Upper lobe of left lung (tissue), 6 donors: ENCODE measurements around the gene TTC12. TPM values are rescaled to one million over a fixed set of nuclear protein-coding genes. Genes with fewer than 3 reads are reported as not detected.

Source experiments
- ATAC-seq, 2 donors: fragments of 200-7000 bp; cut with Tn5 transposase; one replicate each; pipeline ENCODE4 v1.9.1; 2022; ENCODE audit warnings: mild to moderate bottlenecking in 2 of 2, moderate library complexity in 2 of 2; ENCODE audit not compliant: low FRiP score in 2 of 2
- DNase-seq, 2 donors: peaks; one replicate each; pipeline ENCODE4 v3.0.0-alpha.2; 2019 to 2020
- H3K27ac ChIP-seq, 4 donors: fragments of 200-600 bp; sonication (generic); one replicate each; pipeline ENCODE4 v1.5.1; 2016 to 2019
- H3K27me3 ChIP-seq, 4 donors: fragments of 200-600 bp; sonication (generic); one replicate each; pipeline ENCODE4 v1.5.1; 2017 to 2019
- H3K36me3 ChIP-seq, 4 donors: fragments of 200-600 bp; sonication (generic); one replicate each; pipeline ENCODE4 v1.5.1; 2016 to 2019
- H3K4me1 ChIP-seq, 4 donors: fragments of 200-600 bp; sonication (generic); one replicate each; pipeline ENCODE4 v1.5.1; 2018 to 2019
- H3K4me3 ChIP-seq, 4 donors: fragments of 200-600 bp; sonication (generic); one replicate each; pipeline ENCODE4 v1.5.1; 2017 to 2019; ENCODE audit warnings: mild to moderate bottlenecking in 2 of 4, moderate library complexity in 1 of 4
- H3K9me3 ChIP-seq, 4 donors: fragments of 200-600 bp; sonication (generic); one replicate each; pipeline ENCODE4 v1.5.1; 2018 to 2019
- CTCF ChIP-seq, 6 experiments: fragments of 450-650 bp in 4 of 6; fragments of 200-600 bp in 2 of 6; sonication (generic) in 2 of 6; IDR thresholded peaks; one replicate each; pipeline ENCODE4 v1.5.1; 2016 to 2019; ENCODE audit warnings: antibody characterized with exemption in 6 of 6
- EP300 ChIP-seq, 4 donors: sonication (generic); formaldehyde crosslinking; IDR thresholded peaks; one replicate each; pipeline ENCODE4 v1.5.1; 2017; ENCODE audit warnings: antibody characterized with exemption in 4 of 4, control low read depth in 2 of 4
- POLR2A ChIP-seq, 4 donors: fragments of 450-650 bp; IDR thresholded peaks; one replicate each; pipeline ENCODE4 v1.5.1; 2016 to 2017; ENCODE audit warnings: antibody characterized with exemption in 4 of 4, mild to moderate bottlenecking in 2 of 4
- POLR2AphosphoS5 ChIP-seq, 2 donors: sonication (generic); formaldehyde crosslinking; IDR thresholded peaks; one replicate each; pipeline ENCODE4 v1.5.1; 2017; ENCODE audit warnings: antibody characterized with exemption in 2 of 2
- WGBS, 2 donors: methylation state at CpG; one replicate each; pipeline ENCODE4 v1.1.5; 2017 to 2018; 5-methylcytosine and 5-hydroxymethylcytosine counted together
- total RNA-seq, 6 donors: library from RNA; depleted of rRNA in 4 of 6; stranded (reverse); fragments of >200 nt in 4 of 6; gene quantifications; one replicate each; pipeline versions ENCODE4 v1.1.0 to v1.2.1, GENCODE V29; 2016 to 2021
- donor health status: DM: no; HTN: no; CAD: no; lungs with moderate emphysema.
- donor health status: DM: no; HTN: yes; CAD: no; lungs with severe emphysema.

TTC12 gene
- total RNA-seq, 6 donors from 2014 or later: 11.6 to 56.7 (median 16.1) TPM

- ATAC-seq (no peak), DNase-seq (no peak)
- no peaks in the 10 kb centered on the region for H3K4me1 ChIP-seq
- H3K9me3 ChIP-seq: no peaks in the 10 kb centered on the region
- H3K36me3 ChIP-seq: no peaks in the 10 kb centered on the region
- no peak overlapping the region for H3K27ac ChIP-seq
- TF ChIP-seq POLR2AphosphoS5 (IDR thresholded peaks at IDR 0.05): no peak
- no peak for TF ChIP-seq EP300 (IDR thresholded peaks at IDR 0.05)
- no peaks in the 10 kb centered on the region for H3K27me3 ChIP-seq
- 87% methylated on average over 2 of the region's 2 CpGs for WGBS, 2 donors
- H3K4me3 ChIP-seq: no peak overlapping the region
These were observed 33.2 kb upstream of the TTC12 start for GRCh38 chr11:113281052-113281725.

- Histone ChIP-seq H3K36me3 (no peaks in the 10 kb centered on the region), H3K4me3 (no peak overlapping the region), H3K27ac (no peak overlapping the region), H3K9me3 (no peaks in the 10 kb centered on the region), H3K4me1 (no peaks in the 10 kb centered on the region), H3K27me3 (no peaks in the 10 kb centered on the region)
- ATAC-seq (no peak), DNase-seq (no peak)
- 76 to 82% methylated on average over 3 of the region's 3 CpGs for WGBS, 2 donors
- TF ChIP-seq CTCF (IDR thresholded peaks at IDR 0.05) (no peak), EP300 (IDR thresholded peaks at IDR 0.05) (no peak), POLR2A (IDR thresholded peaks at IDR 0.05) (no peak), POLR2AphosphoS5 (IDR thresholded peaks at IDR 0.05) (no peak)
These were observed 31.4 kb upstream of the TTC12 start for GRCh38 chr11:113282898-113283437.

GRCh38 chr11:113283881-113284280 is 30.5 kb upstream of the TTC12 start:
- ATAC-seq: no peak
- no peaks in the 10 kb centered on the region for H3K9me3 ChIP-seq
- H3K27ac ChIP-seq: no peak overlapping the region
- no peaks in the 10 kb centered on the region for H3K27me3 ChIP-seq
- H3K36me3 ChIP-seq: no peaks in the 10 kb centered on the region
- no peak overlapping the region for H3K4me3 ChIP-seq
- DNase-seq: no peak
- TF ChIP-seq POLR2AphosphoS5 (IDR thresholded peaks at IDR 0.05): no peak
- no peak for TF ChIP-seq CTCF (IDR thresholded peaks at IDR 0.05)
- TF ChIP-seq EP300 (IDR thresholded peaks at IDR 0.05): no peak
- no peak for TF ChIP-seq POLR2A (IDR thresholded peaks at IDR 0.05)
- no peaks in the 10 kb centered on the region for H3K4me1 ChIP-seq
- 84 to 91% methylated on average over 2 of the region's 2 CpGs for WGBS, 2 donors

GRCh38 chr11:113286009-113286408 is 28.4 kb upstream of the TTC12 start:
- WGBS, 2 donors: 75 to 86% methylated on average over 3 of the region's 3 CpGs
- Histone ChIP-seq H3K27me3 (no peaks in the 10 kb centered on the region), H3K36me3 (no peaks in the 10 kb centered on the region), H3K4me3 (no peak overlapping the region), H3K9me3 (no peaks in the 10 kb centered on the region), H3K4me1 (no peaks in the 10 kb centered on the region), H3K27ac (no peak overlapping the region)
- TF ChIP-seq CTCF (IDR thresholded peaks at IDR 0.05): no peak
- TF ChIP-seq EP300 (IDR thresholded peaks at IDR 0.05): no peak
- TF ChIP-seq POLR2AphosphoS5 (IDR thresholded peaks at IDR 0.05): no peak
- no peak for TF ChIP-seq POLR2A (IDR thresholded peaks at IDR 0.05)
- no peak for DNase-seq
- no peak for ATAC-seq

GRCh38 chr11:113286509-113287497 is 27.6 kb upstream of the TTC12 start:
- Histone ChIP-seq H3K9me3 (no peaks in the 10 kb centered on the region), H3K27ac (no peak overlapping the region), H3K27me3 (no peaks in the 10 kb centered on the region), H3K4me3 (no peak overlapping the region), H3K4me1 (no peaks in the 10 kb centered on the region), H3K36me3 (no peaks in the 10 kb centered on the region)
- 71 to 85% methylated on average over 7 to 11 of the region's 11 CpGs for WGBS, 2 donors
- TF ChIP-seq CTCF (IDR thresholded peaks at IDR 0.05): no peak
- TF ChIP-seq POLR2A (IDR thresholded peaks at IDR 0.05): no peak
- TF ChIP-seq POLR2AphosphoS5 (IDR thresholded peaks at IDR 0.05): no peak
- TF ChIP-seq EP300 (IDR thresholded peaks at IDR 0.05): no peak
- ATAC-seq (peak in 1 of 2 donors; percentile 70), DNase-seq (no peak)
